Spleen (tissue), 7 donors: Measurements from ENCODE around the gene ETHE1.

Experiments used
- CTCF ChIP-seq, 11 experiments: fragments of 200-600 bp in 7 of 11; fragments of 450-650 bp in 4 of 11; sonication (generic) in 4 of 11; IDR thresholded peaks in 8 of 11; conservative IDR thresholded peaks in 3 of 11; 1 replicate in 7 of 11; 2 replicates in 4 of 11; pipeline versions ENCODE4 v1.4.0 to v1.8.0; 2016 to 2021; ENCODE audit warnings: antibody characterized with exemption in 11 of 11, inconsistent platforms in 4 of 11, mild to moderate bottlenecking in 1 of 11
- POLR2A ChIP-seq, 3 donors: fragments of 450-650 bp; IDR thresholded peaks; one replicate each; pipeline ENCODE4 v1.5.1; 2017; ENCODE audit warnings: antibody characterized with exemption in 3 of 3, mild to moderate bottlenecking in 1 of 3
- POLR2AphosphoS5 ChIP-seq, 3 donors: sonication (generic); formaldehyde crosslinking; IDR thresholded peaks; one replicate each; pipeline ENCODE4 v1.5.1; 2017; ENCODE audit warnings: antibody characterized with exemption in 3 of 3
- donor health status: DM: no; HTN: no; CAD: no; lungs with moderate emphysema.
- donor health status: DM: no; HTN: no; CAD: no.
- donor health status: DM: no; HTN: no; CAD: no.

GRCh38 chr19:43506629-43507028, 20.4 kb downstream of the ETHE1 start:
- TF ChIP-seq CTCF (IDR thresholded peaks at IDR 0.05 in 8 of 11, conservative IDR thresholded peaks at IDR 0.05 in 3 of 11), result no peak
- no peak for TF ChIP-seq POLR2A (IDR thresholded peaks at IDR 0.05)
- TF ChIP-seq POLR2AphosphoS5 (IDR thresholded peaks at IDR 0.05), result no peak
